Spleen (tissue), 7 donors: ENCODE results near the gene KIF6.

Experiments
- CTCF ChIP-seq, 11 experiments: fragments of 200-600 bp in 7 of 11; fragments of 450-650 bp in 4 of 11; sonication (generic) in 4 of 11; IDR thresholded peaks in 8 of 11; conservative IDR thresholded peaks in 3 of 11; 1 replicate in 7 of 11; 2 replicates in 4 of 11; pipeline versions ENCODE4 v1.4.0 to v1.8.0; 2016 to 2021; ENCODE audit warnings: antibody characterized with exemption in 11 of 11, inconsistent platforms in 4 of 11, mild to moderate bottlenecking in 1 of 11
- POLR2A ChIP-seq, 3 donors: fragments of 450-650 bp; IDR thresholded peaks; one replicate each; pipeline ENCODE4 v1.5.1; 2017; ENCODE audit warnings: antibody characterized with exemption in 3 of 3, mild to moderate bottlenecking in 1 of 3
- POLR2AphosphoS5 ChIP-seq, 3 donors: sonication (generic); formaldehyde crosslinking; IDR thresholded peaks; one replicate each; pipeline ENCODE4 v1.5.1; 2017; ENCODE audit warnings: antibody characterized with exemption in 3 of 3
- donor health status: DM: no; HTN: no; CAD: no; lungs with moderate emphysema.
- donor health status: DM: no; HTN: no; CAD: no.
- donor health status: DM: no; HTN: no; CAD: no.

- no peak for TF ChIP-seq CTCF (IDR thresholded peaks at IDR 0.05 in 8 of 11, conservative IDR thresholded peaks at IDR 0.05 in 3 of 11)
- no peak for TF ChIP-seq POLR2AphosphoS5 (IDR thresholded peaks at IDR 0.05)
- TF ChIP-seq POLR2A (IDR thresholded peaks at IDR 0.05): no peak
These were observed 402.8 kb downstream of the KIF6 start, which contains the start of gene KCNK16 for GRCh38 chr6:39322306-39322850.
